Regular cardiac myocyte (primary cell): ENCODE measurements around the gene NIPAL3. TPM values are rescaled to one million over a fixed set of nuclear protein-coding genes. Genes with fewer than 3 reads are reported as not detected.

Experiments
- total RNA-seq: library from RNA; depleted of rRNA; stranded (reverse); fragments of >200 nt; gene quantifications from 2 replicates; pipeline ENCODE4 v1.2.3, GENCODE V29; 2014

NIPAL3 gene
- total RNA-seq = 59.4 and 66.8 TPM in 2 replicates

GRCh38 chr1:24415334-24415909 is at the start of gene NIPAL3:
NIPAL3 (plus strand) TSS chr1:24415802; CDS start chr1:24419548, 3,746 bp downstream.

GRCh38 chr1:24413350-24414163 is 2.0 kb upstream of the NIPAL3 start, which contains the start of gene STPG1:
STPG1 (minus strand) TSS chr1:24413782; CDS start chr1:24401388, 12,394 bp downstream.

GRCh38 chr1:24502709-24503058 is 87.1 kb downstream of the NIPAL3 start, which contains the start of gene RCAN3:
RCAN3 (plus strand) TSS chr1:24502836; CDS start chr1:24514373, 11,537 bp downstream.

Other genes starting within 250 kb of the NIPAL3 start
- gene IFNLR1, start 228.5 kb upstream of the NIPAL3 start, total RNA-seq = under 0.01 TPM in 2 replicates
- gene GRHL3, start 96.4 kb upstream of the NIPAL3 start, total RNA-seq = under 0.01 and 0.38 TPM in 2 replicates
- 3.8 and 5.1 TPM in 2 replicates for gene STPG1, start 2.0 kb upstream of the NIPAL3 start, total RNA-seq
- 2.5 and 3.7 TPM in 2 replicates for gene RCAN3, start 87.0 kb downstream of the NIPAL3 start, total RNA-seq
- not detected in 2 replicates for gene NCMAP, start 140.3 kb downstream of the NIPAL3 start, total RNA-seq
- gene SRRM1, start 227.5 kb downstream of the NIPAL3 start, total RNA-seq = 23.2 and 34.7 TPM in 2 replicates